ENCODE data around the gene TYMP.

Gene TYMP

GRCh38 chr22:50562523-50563412, 33.0 kb upstream of the TYMP start, which contains the start of gene SYCE3:
Gene SYCE3 (minus strand): TSS chr22:50562919. CDS start chr22:50556405, 6,514 bp downstream.
- peak; percentile 54 for TF ChIP-seq CTCF (IDR thresholded peaks at IDR 0.05; ENCODE audit: low read length, missing control alignments)
- H3K4me3 ChIP-seq (replicated peaks; ENCODE audit: low read depth, low read length), result peak within 1 kb of the TSS; percentile 60
- DNase-seq (ENCODE audit: low read depth), result peak; percentile 86

DNA sequence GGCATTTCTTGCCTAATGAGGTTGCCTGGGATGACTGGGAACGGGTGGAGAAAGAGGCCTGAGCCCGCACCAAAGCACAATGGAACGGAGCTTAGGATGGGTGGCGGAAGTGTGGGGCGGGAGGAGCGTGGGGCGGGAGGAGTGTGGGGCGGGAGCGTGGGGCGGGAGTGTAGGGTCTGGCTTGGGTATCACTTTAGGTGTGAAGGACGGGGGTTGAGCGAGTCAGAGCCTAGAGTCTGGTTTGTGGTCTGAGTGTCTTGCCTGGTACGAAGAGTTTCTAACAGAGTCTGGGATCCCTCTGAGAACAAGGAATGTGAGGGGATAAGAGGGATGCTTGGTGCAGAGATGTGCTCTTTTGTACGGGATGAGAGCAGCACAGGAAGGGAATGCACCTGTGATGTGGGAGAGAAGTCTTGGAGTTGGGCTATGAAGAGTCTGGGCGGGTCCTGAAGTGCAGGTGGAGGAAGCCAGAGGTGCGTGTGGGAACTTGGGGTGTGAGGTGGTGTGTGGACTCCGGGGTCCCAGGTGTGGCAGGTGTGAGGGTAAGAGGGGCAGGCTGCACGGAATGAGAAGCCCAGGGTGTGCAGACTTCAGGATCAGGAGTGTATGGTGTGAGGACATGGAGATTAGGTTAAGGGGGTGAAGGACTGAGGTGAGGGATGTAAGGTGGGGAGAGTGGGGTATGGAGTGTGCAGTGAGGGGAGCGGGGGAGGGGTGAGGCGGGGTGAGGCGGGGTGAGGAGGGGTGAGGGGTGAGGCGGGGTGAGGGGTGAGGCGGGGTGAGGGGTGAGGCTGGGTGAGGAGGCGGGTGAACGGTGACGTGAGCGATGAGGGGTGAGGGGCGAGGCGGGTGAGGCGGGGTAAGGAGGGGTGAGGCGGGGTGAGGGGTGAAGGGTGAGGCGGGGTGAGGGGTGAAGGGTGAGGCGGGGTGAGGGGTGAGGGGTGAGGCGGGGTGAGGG, 31.9 kb upstream of the TYMP start:
- no peak for TF ChIP-seq CTCF (IDR thresholded peaks at IDR 0.05; ENCODE audit: low read length, missing control alignments)
- H3K4me3 ChIP-seq (replicated peaks; ENCODE audit: low read depth, low read length), result no peak overlapping the region
- no peak for DNase-seq (ENCODE audit: low read depth)

DNA sequence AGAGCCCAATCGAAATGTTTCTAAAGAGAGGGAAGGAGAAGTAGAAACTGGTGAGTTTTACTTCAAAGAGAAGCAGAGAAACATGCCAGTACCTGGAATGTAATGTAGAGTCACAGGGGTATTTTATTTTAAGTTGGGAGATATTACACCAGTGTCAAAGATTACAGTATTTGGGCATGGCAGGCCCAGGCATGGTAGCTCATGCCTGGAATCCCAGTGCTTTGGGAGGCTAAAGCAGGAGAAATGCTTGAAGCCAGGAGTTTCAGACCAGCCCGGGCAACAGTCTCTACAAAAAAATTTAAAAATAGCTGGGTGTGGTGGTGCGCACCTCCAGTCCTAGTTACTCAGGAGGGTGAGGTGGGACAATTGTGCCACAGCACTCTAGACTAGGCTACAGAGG, 30.2 kb upstream of the TYMP start:
- DNase-seq (ENCODE audit: low read depth), result no peak
- no peak for TF ChIP-seq CTCF (IDR thresholded peaks at IDR 0.05; ENCODE audit: low read length, missing control alignments)
- H3K4me3 ChIP-seq (replicated peaks; ENCODE audit: low read depth, low read length), result no peak overlapping the region

GRCh38 chr22:50556703-50557102, 26.9 kb upstream of the TYMP start:
- H3K4me3 ChIP-seq (replicated peaks; ENCODE audit: low read depth, low read length), result no peak overlapping the region
- no peak for TF ChIP-seq CTCF (IDR thresholded peaks at IDR 0.05; ENCODE audit: low read length, missing control alignments)
- DNase-seq (ENCODE audit: low read depth), result no peak

DNA sequence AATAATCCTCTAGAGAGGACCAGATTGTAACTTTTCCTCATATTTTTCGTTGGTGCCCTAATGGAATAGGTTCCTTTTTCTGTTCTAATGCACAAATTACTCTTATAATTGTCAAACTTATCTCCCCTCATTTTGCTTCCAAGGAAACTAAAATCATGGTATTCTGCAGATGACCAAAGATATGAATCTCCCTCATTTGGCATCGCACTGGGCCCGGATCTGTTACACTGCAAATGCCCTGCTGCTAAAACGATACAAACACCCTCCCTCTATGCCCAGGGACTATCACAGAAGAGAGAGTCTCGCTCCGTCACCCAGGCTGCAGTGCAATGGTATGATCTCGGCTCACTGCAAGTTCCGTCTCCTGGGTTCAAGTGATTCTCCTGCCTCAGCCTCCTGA, 23.5 kb upstream of the TYMP start:
- DNase-seq (ENCODE audit: low read depth), result no peak
- no peak overlapping the region for H3K4me3 ChIP-seq (replicated peaks; ENCODE audit: low read depth, low read length)
- TF ChIP-seq CTCF (IDR thresholded peaks at IDR 0.05; ENCODE audit: low read length, missing control alignments), result no peak

- no peak overlapping the region for H3K4me3 ChIP-seq (replicated peaks; ENCODE audit: low read depth, low read length)
Observed at GRCh38 chr22:50551160-50551752, 21.4 kb upstream of the TYMP start.

More at GRCh38 chr22:50551160-50551752, 21.4 kb upstream of the TYMP start:
- DNase-seq (ENCODE audit: low read depth), result no peak
- TF ChIP-seq CTCF (IDR thresholded peaks at IDR 0.05; ENCODE audit: low read length, missing control alignments), result no peak

All from fibroblast of pulmonary artery (primary cell).